HepG2 (cell line): ENCODE results near the gene PLEKHG2. TPM values are rescaled to one million over a fixed set of nuclear protein-coding genes. Genes with fewer than 3 reads are reported as not detected.

Experiments
- ATAC-seq: fragments of 200-7000 bp; cut with Tn5 transposase; 3 replicates; pipeline ENCODE4 v1.9.1; 2020; ENCODE audit warnings: mild to moderate bottlenecking, moderate library complexity
- BruUV-seq: library from RNA; stranded (reverse); fragments of 400-500 nt; replicated peaks from 2 replicates; lab custom pipeline; 2021; lab: Mats Ljungman, UMichigan
- CTCF ChIA-PET: fragments of 300-600 bp; formaldehyde crosslinking; extraction: SDS; loops from one replicate; lab custom pipeline; 2021; ENCODE audit warnings: low total read pairs, inconsistent platforms, low intra/inter-chr PET ratio; lab: Yijun Ruan, JAX
- POLR2A ChIA-PET: fragments of 350-600 bp; sonication (Branson Sonifier 250); formaldehyde crosslinking; loops from one replicate; lab custom pipeline; 2020; ENCODE audit warnings: antibody characterized with exemption, inconsistent platforms; lab: Yijun Ruan, JAX
- DNase-seq: peaks from one replicate; pipeline ENCODE4 v3.0.0-alpha.2; 2015; ENCODE audit warnings: low spot score
- FAIRE-seq: peaks from 3 replicates; lab custom pipeline; 2011; peaks lifted over from hg19 to GRCh38; lab: Jason Lieb, UNC
- H2AFZ ChIP-seq: one replicate; pipeline ENCODE4 v1.6.1; 2011; ENCODE audit warnings: low read length, inconsistent platforms
- H3K27ac ChIP-seq: fragments of 300-600 bp; 3 replicates; pipeline ENCODE4 v1.8.0; 2011; ENCODE audit warnings: mixed run types, mild to moderate bottlenecking, mixed read lengths, low read length, inconsistent platforms; ENCODE audit not compliant: insufficient read depth; ENCODE audit errors: extremely low read length
- H3K27me3 ChIP-seq, 2 experiments: fragments of 200-600 bp in 1 of 2; 2 replicates in 1 of 2; 3 replicates in 1 of 2; pipeline versions ENCODE4 v1.6.0 to v1.8.0; 2011; ENCODE audit warnings: low read length in 2 of 2, mild to moderate bottlenecking in 2 of 2, moderate library complexity in 2 of 2, inconsistent platforms in 1 of 2; ENCODE audit not compliant: insufficient read depth in 2 of 2, control insufficient read depth in 1 of 2
- H3K36me3 ChIP-seq, 2 experiments: fragments of 200-600 bp in 1 of 2; replicated peaks in 1 of 2; 2 replicates in 1 of 2; 3 replicates in 1 of 2; pipeline versions ENCODE4 v1.5.1 to v1.8.0; 2011; ENCODE audit warnings: low read length in 2 of 2, inconsistent platforms in 1 of 2; ENCODE audit not compliant: insufficient read depth in 2 of 2, control insufficient read depth in 1 of 2
- H3K4me1 ChIP-seq: 2 replicates; pipeline ENCODE4 v1.5.1; 2012; ENCODE audit warnings: low read length, inconsistent platforms; ENCODE audit not compliant: insufficient read depth
- H3K4me2 ChIP-seq: 2 replicates; pipeline ENCODE4 v1.6.0; 2011; ENCODE audit warnings: low read depth, low read length, inconsistent platforms
- H3K4me3 ChIP-seq, 3 experiments: fragments of 200-600 bp in 1 of 3; sonication (generic), shearing (Covaris generic) in 1 of 3; replicated peaks in 1 of 3; 2 replicates each; pipeline ENCODE4 v1.5.1; 2011 to 2016; ENCODE audit warnings: low read length in 3 of 3, inconsistent platforms in 2 of 3, low read depth in 2 of 3, mild to moderate bottlenecking in 2 of 3, control low read depth in 1 of 3, mixed read lengths in 1 of 3; ENCODE audit not compliant: insufficient read depth in 1 of 3
- H3K79me2 ChIP-seq: one replicate; pipeline ENCODE4 v1.6.1; 2011; ENCODE audit warnings: low read length, inconsistent platforms; ENCODE audit not compliant: insufficient read depth
- H3K9ac ChIP-seq: 2 replicates; pipeline ENCODE4 v1.6.0; 2011; ENCODE audit warnings: mild to moderate bottlenecking, low read depth, low read length, inconsistent platforms; ENCODE audit not compliant: insufficient read depth
- H3K9me3 ChIP-seq: 2 replicates; pipeline ENCODE4 v1.5.1; 2012; ENCODE audit warnings: mild to moderate bottlenecking, low read length
- H4K20me1 ChIP-seq: 2 replicates; pipeline ENCODE4 v1.6.0; 2011; ENCODE audit warnings: inconsistent platforms, mild to moderate bottlenecking, low read length, moderate library complexity; ENCODE audit not compliant: insufficient read depth
- RBM39 ChIP-seq: fragments of 200-400 bp; formaldehyde crosslinking; IDR thresholded peaks from one replicate; pipeline ENCODE4 v1.6.1; 2018; ENCODE audit warnings: antibody characterized with exemption, mild to moderate bottlenecking, low read depth, low read length; ENCODE audit not compliant: poor library complexity, severe bottlenecking
- ZNF20 ChIP-seq: sonication (generic); formaldehyde crosslinking; IDR thresholded peaks from 2 replicates; pipeline ENCODE4 v1.4.0; 2020; ENCODE audit warnings: mild to moderate bottlenecking, moderate library complexity, missing genetic modification reagents
- WGBS: methylation state at CpG from one replicate; pipeline ENCODE4 v1.1.6; 2017; ENCODE audit warnings: low lambda C conversion rate; 5-methylcytosine and 5-hydroxymethylcytosine counted together
- in situ Hi-C: cut with HindIII; loops from 2 replicates; pipeline ENCODE4 v1.10.0; 2017; ENCODE audit warnings: low pct_unique_long_range_greater_than_20kb; ENCODE audit not compliant: extremely low pct_ligation_motif_present
- intact Hi-C: fragments of 100-400 bp; cut with micrococcal nuclease; formaldehyde crosslinking; loops from one replicate; pipeline ENCODE4 v1.10.0; 2022; ENCODE audit not compliant: unreplicated experiment
- polyA plus RNA-seq, 8 experiments: library from polyadenylated mRNA; depleted of rRNA in 3 of 8; stranded (reverse) in 7 of 8; unstranded in 1 of 8; fragments of >200 nt; fragmentation: Illumina TruSeq in 4 of 8; extraction: Trizol in 4 of 8; gene quantifications; 2 replicates each; pipeline versions ENCODE4 v1.2.1 to v1.2.3, GENCODE V29; 2011 to 2016; ENCODE audit warnings: low read depth in 4 of 8, missing spikeins in 1 of 8, mixed read lengths in 1 of 8; ENCODE audit not compliant: insufficient read depth in 1 of 8
- total RNA-seq, 5 experiments: library from RNA; depleted of rRNA; stranded (reverse); fragments of >200 nt; fragmentation: Illumina TruSeq; extraction: Trizol; gene quantifications; 2 replicates each; pipeline ENCODE4 v1.2.3, GENCODE V29; 2016; ENCODE audit warnings: low read depth in 1 of 5
- TF ChIP-seq, protein P1 (sequence below): sonication (generic); formaldehyde crosslinking; IDR thresholded peaks from 2 replicates; pipeline ENCODE4 v1.4.0; 2020; ENCODE audit warnings: mild to moderate bottlenecking, missing genetic modification reagents
- TF ChIP-seq, protein P2 (sequence below): sonication (generic); formaldehyde crosslinking; conservative IDR thresholded peaks from 2 replicates; pipeline ENCODE4 v1.4.0; 2020; ENCODE audit warnings: missing genetic modification reagents
- TF ChIP-seq, protein P3 (sequence below): sonication (generic); formaldehyde crosslinking; IDR thresholded peaks from 2 replicates; pipeline ENCODE4 v1.8.0; 2022; ENCODE audit warnings: missing genetic modification reagents, mild to moderate bottlenecking, inconsistent platforms, borderline replicate concordance
- TF ChIP-seq, protein P4 (sequence below): sonication (generic); formaldehyde crosslinking; IDR thresholded peaks from 2 replicates; pipeline ENCODE4 v1.4.0; 2020; ENCODE audit warnings: missing genetic modification reagents

The PLEKHG2 gene
- total and polyA plus RNA-seq, 2 of the 13 experiments (the other 11 are each of a cell fraction or from before 2014, with no cell fraction given) = 3.6 to 6.8 TPM

DNA sequence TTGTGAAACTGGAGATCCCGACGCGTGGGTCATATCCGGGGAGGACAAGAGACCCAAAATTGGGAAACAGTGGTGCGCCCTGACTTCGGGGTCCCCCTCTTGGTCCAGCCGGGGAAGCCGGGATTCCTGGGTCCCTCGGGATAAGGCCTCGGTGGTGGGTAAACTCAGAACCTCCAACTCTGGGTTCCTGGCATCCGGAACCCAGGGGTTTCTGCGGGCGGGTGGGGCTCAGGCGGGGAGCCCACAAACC lies 5.1 kb upstream of the PLEKHG2 start:
- Histone ChIP-seq H3K27me3 (no peaks in the 10 kb centered on the region; a peak in 1 of 5 replicates), H3K4me3 (peak overlapping the region; percentile 97 to 98 (median 97)), H2AFZ (no peak overlapping the region), H3K27ac (peak overlapping the region; percentile 86), H3K4me2 (peak overlapping the region; percentile 87), H3K79me2 (peaks cover 32% of the 10 kb centered on the region), H3K9ac (peak overlapping the region; percentile 92), H4K20me1 (peaks cover 20% of the 10 kb centered on the region; the same call in 1 of the 2 replicates), H3K36me3 (peaks cover 0 to 3% of the 10 kb centered on the region in 2 experiments; a peak in 1 of 5 replicates), H3K9me3 (no peaks in the 10 kb centered on the region), H3K4me1 (peaks cover 51% of the 10 kb centered on the region)
- FAIRE-seq = no peak
- 2% methylated on average over 10 of the region's 14 CpGs for WGBS
- POLR2A ChIA-PET = interaction anchor here (2.1 to 5.8 kb wide), 4 partner anchors 9 to 29 kb away, joined by 8 to 117 read pairs (median 29); partner anchors contain the start of genes MED29, PAF1 and RPS16
- ATAC-seq = no peak
- no TSS peak for BruUV-seq
- intact Hi-C loops (no loop called here), in situ Hi-C loops (no loop called here)
- CTCF ChIA-PET = no interaction called here
- no peak for DNase-seq
- TF ChIP-seq, protein P1, sequence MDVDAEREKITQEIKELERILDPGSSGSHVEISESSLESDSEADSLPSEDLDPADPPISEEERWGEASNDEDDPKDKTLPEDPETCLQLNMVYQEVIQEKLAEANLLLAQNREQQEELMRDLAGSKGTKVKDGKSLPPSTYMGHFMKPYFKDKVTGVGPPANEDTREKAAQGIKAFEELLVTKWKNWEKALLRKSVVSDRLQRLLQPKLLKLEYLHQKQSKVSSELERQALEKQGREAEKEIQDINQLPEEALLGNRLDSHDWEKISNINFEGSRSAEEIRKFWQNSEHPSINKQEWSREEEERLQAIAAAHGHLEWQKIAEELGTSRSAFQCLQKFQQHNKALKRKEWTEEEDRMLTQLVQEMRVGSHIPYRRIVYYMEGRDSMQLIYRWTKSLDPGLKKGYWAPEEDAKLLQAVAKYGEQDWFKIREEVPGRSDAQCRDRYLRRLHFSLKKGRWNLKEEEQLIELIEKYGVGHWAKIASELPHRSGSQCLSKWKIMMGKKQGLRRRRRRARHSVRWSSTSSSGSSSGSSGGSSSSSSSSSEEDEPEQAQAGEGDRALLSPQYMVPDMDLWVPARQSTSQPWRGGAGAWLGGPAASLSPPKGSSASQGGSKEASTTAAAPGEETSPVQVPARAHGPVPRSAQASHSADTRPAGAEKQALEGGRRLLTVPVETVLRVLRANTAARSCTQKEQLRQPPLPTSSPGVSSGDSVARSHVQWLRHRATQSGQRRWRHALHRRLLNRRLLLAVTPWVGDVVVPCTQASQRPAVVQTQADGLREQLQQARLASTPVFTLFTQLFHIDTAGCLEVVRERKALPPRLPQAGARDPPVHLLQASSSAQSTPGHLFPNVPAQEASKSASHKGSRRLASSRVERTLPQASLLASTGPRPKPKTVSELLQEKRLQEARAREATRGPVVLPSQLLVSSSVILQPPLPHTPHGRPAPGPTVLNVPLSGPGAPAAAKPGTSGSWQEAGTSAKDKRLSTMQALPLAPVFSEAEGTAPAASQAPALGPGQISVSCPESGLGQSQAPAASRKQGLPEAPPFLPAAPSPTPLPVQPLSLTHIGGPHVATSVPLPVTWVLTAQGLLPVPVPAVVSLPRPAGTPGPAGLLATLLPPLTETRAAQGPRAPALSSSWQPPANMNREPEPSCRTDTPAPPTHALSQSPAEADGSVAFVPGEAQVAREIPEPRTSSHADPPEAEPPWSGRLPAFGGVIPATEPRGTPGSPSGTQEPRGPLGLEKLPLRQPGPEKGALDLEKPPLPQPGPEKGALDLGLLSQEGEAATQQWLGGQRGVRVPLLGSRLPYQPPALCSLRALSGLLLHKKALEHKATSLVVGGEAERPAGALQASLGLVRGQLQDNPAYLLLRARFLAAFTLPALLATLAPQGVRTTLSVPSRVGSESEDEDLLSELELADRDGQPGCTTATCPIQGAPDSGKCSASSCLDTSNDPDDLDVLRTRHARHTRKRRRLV (CRISPR knock-in tag) = 0 out of 2 replicates have a peak, but pooled peaks have one; percentile 17
- TF ChIP-seq ZNF20 (CRISPR knock-in tag) (0 out of 2 replicates have a peak, but pooled peaks have one; percentile 38), RBM39 (peak; percentile 54)
- TF ChIP-seq, protein P2, sequence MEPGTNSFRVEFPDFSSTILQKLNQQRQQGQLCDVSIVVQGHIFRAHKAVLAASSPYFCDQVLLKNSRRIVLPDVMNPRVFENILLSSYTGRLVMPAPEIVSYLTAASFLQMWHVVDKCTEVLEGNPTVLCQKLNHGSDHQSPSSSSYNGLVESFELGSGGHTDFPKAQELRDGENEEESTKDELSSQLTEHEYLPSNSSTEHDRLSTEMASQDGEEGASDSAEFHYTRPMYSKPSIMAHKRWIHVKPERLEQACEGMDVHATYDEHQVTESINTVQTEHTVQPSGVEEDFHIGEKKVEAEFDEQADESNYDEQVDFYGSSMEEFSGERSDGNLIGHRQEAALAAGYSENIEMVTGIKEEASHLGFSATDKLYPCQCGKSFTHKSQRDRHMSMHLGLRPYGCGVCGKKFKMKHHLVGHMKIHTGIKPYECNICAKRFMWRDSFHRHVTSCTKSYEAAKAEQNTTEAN (CRISPR knock-in tag) = no peak
- TF ChIP-seq, protein P3, sequence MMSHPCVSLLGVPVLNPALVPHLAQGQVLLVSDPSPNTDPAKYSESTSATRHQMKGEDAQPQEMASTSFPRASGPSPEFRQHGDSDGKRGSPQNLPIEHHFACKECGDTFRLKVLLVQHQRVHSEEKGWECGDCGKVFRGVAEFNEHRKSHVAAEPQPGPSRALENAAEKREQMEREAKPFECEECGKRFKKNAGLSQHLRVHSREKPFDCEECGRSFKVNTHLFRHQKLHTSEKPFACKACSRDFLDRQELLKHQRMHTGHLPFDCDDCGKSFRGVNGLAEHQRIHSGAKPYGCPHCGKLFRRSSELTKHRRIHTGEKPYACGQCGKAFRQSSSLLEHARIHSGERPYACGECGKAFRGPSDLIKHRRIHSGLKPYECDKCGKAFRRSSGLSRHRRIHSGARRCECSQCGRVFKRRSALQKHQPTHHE (CRISPR knock-in tag) = 0 out of 2 replicates have a peak, but pooled peaks have one; percentile 4
- TF ChIP-seq, protein P4, sequence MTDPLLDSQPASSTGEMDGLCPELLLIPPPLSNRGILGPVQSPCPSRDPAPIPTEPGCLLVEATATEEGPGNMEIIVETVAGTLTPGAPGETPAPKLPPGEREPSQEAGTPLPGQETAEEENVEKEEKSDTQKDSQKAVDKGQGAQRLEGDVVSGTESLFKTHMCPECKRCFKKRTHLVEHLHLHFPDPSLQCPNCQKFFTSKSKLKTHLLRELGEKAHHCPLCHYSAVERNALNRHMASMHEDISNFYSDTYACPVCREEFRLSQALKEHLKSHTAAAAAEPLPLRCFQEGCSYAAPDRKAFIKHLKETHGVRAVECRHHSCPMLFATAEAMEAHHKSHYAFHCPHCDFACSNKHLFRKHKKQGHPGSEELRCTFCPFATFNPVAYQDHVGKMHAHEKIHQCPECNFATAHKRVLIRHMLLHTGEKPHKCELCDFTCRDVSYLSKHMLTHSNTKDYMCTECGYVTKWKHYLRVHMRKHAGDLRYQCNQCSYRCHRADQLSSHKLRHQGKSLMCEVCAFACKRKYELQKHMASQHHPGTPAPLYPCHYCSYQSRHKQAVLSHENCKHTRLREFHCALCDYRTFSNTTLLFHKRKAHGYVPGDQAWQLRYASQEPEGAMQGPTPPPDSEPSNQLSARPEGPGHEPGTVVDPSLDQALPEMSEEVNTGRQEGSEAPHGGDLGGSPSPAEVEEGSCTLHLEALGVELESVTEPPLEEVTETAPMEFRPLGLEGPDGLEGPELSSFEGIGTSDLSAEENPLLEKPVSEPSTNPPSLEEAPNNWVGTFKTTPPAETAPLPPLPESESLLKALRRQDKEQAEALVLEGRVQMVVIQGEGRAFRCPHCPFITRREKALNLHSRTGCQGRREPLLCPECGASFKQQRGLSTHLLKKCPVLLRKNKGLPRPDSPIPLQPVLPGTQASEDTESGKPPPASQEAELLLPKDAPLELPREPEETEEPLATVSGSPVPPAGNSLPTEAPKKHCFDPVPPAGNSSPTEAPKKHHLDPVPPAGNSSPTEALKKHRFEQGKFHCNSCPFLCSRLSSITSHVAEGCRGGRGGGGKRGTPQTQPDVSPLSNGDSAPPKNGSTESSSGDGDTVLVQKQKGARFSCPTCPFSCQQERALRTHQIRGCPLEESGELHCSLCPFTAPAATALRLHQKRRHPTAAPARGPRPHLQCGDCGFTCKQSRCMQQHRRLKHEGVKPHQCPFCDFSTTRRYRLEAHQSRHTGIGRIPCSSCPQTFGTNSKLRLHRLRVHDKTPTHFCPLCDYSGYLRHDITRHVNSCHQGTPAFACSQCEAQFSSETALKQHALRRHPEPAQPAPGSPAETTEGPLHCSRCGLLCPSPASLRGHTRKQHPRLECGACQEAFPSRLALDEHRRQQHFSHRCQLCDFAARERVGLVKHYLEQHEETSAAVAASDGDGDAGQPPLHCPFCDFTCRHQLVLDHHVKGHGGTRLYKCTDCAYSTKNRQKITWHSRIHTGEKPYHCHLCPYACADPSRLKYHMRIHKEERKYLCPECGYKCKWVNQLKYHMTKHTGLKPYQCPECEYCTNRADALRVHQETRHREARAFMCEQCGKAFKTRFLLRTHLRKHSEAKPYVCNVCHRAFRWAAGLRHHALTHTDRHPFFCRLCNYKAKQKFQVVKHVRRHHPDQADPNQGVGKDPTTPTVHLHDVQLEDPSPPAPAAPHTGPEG = no peak
